Activated CD4-positive, alpha-beta T cell treated with anti-CD3 and anti-CD28 coated beads, Interleukin-2, amount 50 U/mL, for 16 hours (primary cell): ENCODE results near the gene TXNDC12.
"Not testable (repeated sequence)": the region's sequence is repeated elsewhere in the genome, so short reads cannot be mapped to it uniquely, and the experiment has no call there.

Source experiments
- DNase-seq: peaks from one replicate; pipeline ENCODE4 v3.0.0-alpha.2; 2020

The TXNDC12 gene

GRCh38 chr1:52045666-52046195 is 9.3 kb downstream of the TXNDC12 start:
- DNase-seq = not testable (repeated sequence)

GRCh38 chr1:52045236-52045635 is 9.8 kb downstream of the TXNDC12 start:
- DNase-seq = no peak

DNA sequence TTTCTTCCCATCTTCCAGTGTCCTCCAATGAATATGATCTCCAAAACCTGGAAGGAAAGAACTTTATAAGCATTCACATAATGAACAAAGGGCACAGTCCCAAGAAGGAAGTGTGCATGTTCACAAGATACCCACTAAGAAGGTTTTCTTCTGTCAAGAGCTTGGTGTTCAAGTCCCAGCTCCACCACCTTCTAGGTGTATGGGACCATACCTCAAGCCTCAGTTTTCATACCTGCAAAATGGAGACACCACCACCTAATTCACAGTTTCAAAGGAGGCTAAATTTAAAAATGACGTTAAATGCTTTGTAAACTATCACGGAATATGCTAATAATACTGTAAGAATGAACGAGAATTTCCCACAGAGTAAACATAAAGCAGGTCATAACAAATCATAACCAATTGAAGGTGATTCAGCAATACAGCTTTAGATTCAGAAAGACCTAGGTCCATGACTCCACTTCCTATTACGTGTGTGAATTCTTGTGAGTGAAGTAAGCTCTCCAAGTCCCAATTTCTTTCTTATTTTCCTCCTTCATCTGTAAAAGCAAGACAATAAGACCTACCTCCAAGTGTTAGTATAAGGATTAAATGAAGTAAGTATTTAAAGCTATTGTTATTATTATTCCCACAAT is 13.3 kb downstream of the TXNDC12 start:
- no peak for DNase-seq

GRCh38 chr1:52037909-52038308 is 17.1 kb downstream of the TXNDC12 start:
- no peak for DNase-seq

DNA sequence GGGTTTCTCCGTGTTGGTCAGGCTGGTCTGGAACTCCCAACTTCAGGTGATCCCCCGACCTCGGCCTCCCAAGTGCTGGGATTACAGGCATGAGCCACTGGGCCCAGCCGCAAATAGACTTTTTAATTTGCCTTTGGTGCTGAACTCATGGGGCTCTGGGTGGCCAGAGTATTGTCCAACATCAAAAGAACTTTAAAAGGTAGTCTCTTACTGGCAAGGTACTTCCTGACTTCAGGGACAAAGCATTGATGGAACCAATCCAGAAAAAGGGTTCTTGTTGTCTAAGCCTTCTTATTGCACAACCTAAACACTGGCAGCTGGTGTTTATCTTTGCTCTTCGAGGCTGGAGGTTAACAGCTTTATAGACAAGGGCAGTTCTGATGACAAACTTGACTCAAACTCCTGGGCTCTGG is 17.6 kb downstream of the TXNDC12 start:
- DNase-seq = no peak

DNA sequence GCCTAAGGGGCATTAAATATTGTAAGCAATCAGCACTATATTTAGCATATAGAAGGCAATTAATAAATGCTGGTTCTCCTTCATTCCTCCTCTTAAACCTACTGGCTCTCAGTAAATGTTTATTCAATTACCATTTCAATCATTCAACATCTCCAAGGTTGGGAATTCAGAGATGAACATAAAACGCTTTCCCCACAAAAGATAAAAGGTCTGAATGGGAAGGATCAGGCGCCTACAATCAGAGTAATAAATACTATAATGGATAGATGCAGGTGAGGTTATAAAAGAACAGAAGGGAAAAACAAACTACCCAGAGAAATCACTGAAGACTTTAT is 21.0 kb downstream of the TXNDC12 start:
- no peak for DNase-seq

DNA sequence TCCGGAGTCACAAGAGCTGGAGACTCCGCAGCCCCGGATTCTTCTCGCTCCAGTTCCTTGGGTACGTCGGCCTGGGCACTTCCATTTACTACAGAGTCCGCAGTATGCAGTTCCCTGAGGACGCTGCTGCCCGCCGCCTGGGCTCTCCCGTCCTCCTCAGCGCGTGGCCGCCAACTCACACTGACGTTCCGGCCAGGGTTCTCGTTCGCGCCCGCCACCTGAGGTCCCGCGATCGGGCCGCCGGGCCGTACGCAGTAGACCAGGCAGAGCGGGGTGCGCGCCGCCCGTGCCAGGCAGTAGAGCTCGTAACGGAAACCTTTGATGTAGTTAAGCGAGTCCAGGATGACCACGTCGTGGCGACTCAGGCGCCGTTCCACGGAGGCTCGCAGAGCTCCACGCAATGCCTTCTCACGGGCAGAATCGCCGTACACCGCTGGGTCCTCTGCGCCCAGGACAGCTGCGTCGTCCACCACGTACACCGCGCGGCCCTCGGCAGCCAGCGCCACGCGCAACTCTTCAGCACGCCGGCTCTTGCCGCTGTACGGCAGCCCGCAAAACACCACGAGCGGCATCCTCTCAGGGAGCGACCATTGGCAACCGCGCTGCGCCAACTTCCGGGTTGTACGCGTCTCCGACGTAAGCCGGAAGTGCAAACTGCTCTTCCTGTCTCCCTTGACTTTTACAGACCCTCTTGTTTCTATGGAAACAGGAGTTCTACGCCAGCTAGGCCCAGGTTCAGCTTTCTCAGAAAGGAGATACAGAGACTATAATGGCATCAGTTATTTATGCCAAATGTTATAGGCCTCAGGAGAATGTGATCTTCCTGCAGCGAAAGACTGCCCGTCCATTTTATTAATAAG is 21.6 kb downstream of the TXNDC12 start, which contains the start of gene KTI12:
Gene KTI12, minus strand, starts transcription at position 621 of the 860 bp plus-strand sequence. Its CDS starts 49 bp downstream, at position 572.
- DNase-seq = peak; percentile 91

DNA sequence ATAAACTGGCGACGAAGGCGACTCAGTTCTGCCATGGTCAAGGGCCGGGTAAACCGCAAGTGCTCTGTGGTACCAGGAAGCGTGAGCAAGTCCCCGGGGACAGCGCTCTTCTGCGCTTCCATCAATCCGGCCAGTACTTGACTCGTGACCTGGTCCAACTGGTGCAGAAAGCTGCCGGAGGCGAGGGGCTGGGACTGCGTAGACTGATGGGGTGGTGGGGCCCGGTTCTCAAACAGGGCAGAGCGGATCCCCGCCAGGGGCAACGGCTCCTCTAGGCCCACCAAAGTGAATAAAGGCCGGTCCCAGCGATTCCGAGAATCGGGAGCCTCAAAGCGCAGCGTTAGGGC is 22.2 kb downstream of the TXNDC12 start:
- DNase-seq = peak; percentile 32

- DNase-seq = no peak
Measured at GRCh38 chr1:52032124-52032784, 22.7 kb downstream of the TXNDC12 start.

GRCh38 chr1:52028839-52029238 is 26.2 kb downstream of the TXNDC12 start:
- DNase-seq = not testable (repeated sequence)

DNA sequence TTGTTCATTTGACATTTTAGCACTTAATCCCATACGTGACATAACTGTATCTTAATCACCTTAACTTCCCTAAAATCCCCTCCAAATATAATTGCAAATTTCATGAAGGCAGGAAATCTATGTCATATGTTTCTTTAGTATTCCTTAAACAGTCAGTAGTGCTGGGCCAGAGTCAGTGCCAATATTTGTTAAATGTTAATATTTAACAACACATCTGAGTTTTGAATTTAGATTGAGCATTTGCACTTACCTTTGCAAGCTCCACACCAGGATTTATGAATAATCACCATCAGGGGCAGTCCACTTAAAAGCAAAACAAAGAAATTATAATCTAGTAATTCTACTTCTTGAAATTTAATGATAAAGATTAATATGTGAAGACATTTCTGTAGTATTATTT is 26.7 kb downstream of the TXNDC12 start:
- no peak for DNase-seq

- DNase-seq = no peak
Measured at GRCh38 chr1:52026278-52026677, 28.7 kb downstream of the TXNDC12 start.

DNA sequence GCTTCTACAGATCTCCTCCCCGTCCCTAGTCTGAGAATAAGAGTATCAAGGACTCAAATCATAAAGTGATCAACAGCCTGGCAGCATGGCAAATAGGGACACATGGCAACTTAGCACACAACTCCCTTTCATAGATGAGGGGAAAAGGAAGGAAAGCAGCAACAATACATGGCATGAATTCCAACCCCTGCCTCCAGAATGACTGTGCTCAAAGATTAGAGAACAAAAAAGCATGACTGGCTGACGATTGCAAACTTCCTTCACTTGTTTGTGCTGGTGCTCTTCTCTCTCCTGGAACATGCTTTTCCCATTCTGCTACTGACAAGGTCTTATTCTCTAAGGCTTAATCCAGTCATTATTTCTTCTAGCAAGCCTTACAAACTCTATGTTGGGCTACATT is 32.9 kb downstream of the TXNDC12 start:
- DNase-seq = no peak

- DNase-seq = no peak
Measured at GRCh38 chr1:52008071-52008809, 46.8 kb downstream of the TXNDC12 start.

GRCh38 chr1:52007215-52008002 is 47.6 kb downstream of the TXNDC12 start:
- DNase-seq = no peak

DNA sequence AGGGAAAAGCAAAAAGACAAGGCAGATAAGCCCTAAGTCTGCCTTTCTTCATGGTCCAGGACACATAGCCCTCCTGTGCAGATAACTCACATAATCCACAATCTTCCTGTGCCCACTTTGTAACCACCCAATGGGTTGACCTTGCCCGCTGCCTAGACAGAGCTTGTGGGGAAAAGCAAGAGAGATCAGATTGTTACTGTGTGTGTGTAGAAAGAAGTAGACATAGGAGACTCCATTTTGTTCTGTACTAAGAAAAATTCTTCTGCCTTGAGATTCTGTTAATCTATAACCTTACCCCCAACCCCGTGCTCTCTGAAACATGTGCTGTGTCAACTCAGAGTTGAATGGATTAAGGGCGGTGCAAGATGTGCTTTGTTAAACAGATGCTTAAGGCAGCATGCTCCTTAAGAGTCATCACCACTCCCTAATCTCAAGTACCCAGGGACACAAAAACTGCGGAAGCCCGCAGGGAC is 48.9 kb downstream of the TXNDC12 start:
- DNase-seq = not testable (repeated sequence)

- DNase-seq = not testable (repeated sequence)
Measured at GRCh38 chr1:52005548-52005947, 49.4 kb downstream of the TXNDC12 start.

- DNase-seq = no peak
Measured at GRCh38 chr1:52003877-52004276, 51.1 kb downstream of the TXNDC12 start.

GRCh38 chr1:52002038-52002917 is 52.7 kb downstream of the TXNDC12 start:
- DNase-seq = peak; percentile 84

- DNase-seq = no peak
Measured at GRCh38 chr1:51998701-51999100, 56.3 kb downstream of the TXNDC12 start.

- no peak for DNase-seq
Measured at GRCh38 chr1:51997974-51998382, 57.0 kb downstream of the TXNDC12 start.
